GM12892 (cell line): ENCODE data around the gene ZFHX3.

Experiments
- DNase-seq: peaks from one replicate; pipeline ENCODE4 v3.0.0; 2011; ENCODE audit not compliant: insufficient read length
- FAIRE-seq: peaks from 2 replicates; lab custom pipeline; 2011; peaks lifted over from hg19 to GRCh38; lab: Jason Lieb, UNC
- POLR2A ChIP-seq: IDR thresholded peaks from 2 replicates; pipeline ENCODE4 v1.6.1; 2011; ENCODE audit warnings: low read depth, low read length, control low read depth
- POLR2AphosphoS5 ChIP-seq: IDR thresholded peaks from 2 replicates; pipeline ENCODE4 v1.6.1; 2011; ENCODE audit warnings: low read depth, low read length, control low read depth
- TAF1 ChIP-seq: IDR thresholded peaks from 2 replicates; pipeline ENCODE4 v1.6.1; 2011; ENCODE audit warnings: low read depth, mild to moderate bottlenecking, control low read depth, low read length, borderline replicate concordance

ZFHX3 gene

GRCh38 chr16:72878301-72879269 is 169.3 kb downstream of the ZFHX3 start:
- FAIRE-seq = no peak
- TF ChIP-seq TAF1 (no peak), POLR2AphosphoS5 (no peak), POLR2A (no peak)
- DNase-seq = no peak

GRCh38 chr16:72877374-72878028 is 170.4 kb downstream of the ZFHX3 start:
- no peak for DNase-seq

GRCh38 chr16:72876981-72877373 is 171.0 kb downstream of the ZFHX3 start:
- no peak for TF ChIP-seq POLR2AphosphoS5
- TF ChIP-seq TAF1 = no peak
- TF ChIP-seq POLR2A = no peak
- no peak for FAIRE-seq
- DNase-seq = no peak

More at GRCh38 chr16:72877374-72878028, 170.4 kb downstream of the ZFHX3 start:
- TF ChIP-seq POLR2A (no peak), POLR2AphosphoS5 (no peak), TAF1 (no peak)
- FAIRE-seq = no peak

- no peak for TF ChIP-seq TAF1
- no peak for TF ChIP-seq POLR2AphosphoS5
- no peak for TF ChIP-seq POLR2A
- FAIRE-seq (no peak), DNase-seq (no peak)
Observed at GRCh38 chr16:72876221-72876620, 171.7 kb downstream of the ZFHX3 start.

- TF ChIP-seq POLR2A = no peak
- TF ChIP-seq TAF1 = no peak
- TF ChIP-seq POLR2AphosphoS5 = no peak
- DNase-seq (no peak), FAIRE-seq (no peak)
Observed at GRCh38 chr16:72875291-72876031, 172.5 kb downstream of the ZFHX3 start.

- no peak for FAIRE-seq
- TF ChIP-seq TAF1 (no peak), POLR2AphosphoS5 (no peak), POLR2A (no peak)
Observed at GRCh38 chr16:72873853-72874252, 174.1 kb downstream of the ZFHX3 start.

GRCh38 chr16:72873044-72873443 is 174.9 kb downstream of the ZFHX3 start:
- TF ChIP-seq POLR2A = no peak
- TF ChIP-seq TAF1 = no peak
- no peak for TF ChIP-seq POLR2AphosphoS5
- no peak for FAIRE-seq
- no peak for DNase-seq

More at GRCh38 chr16:72873853-72874252, 174.1 kb downstream of the ZFHX3 start:
- no peak for DNase-seq

GRCh38 chr16:72865835-72866234 is 182.1 kb downstream of the ZFHX3 start:
- FAIRE-seq (no peak), DNase-seq (no peak)
- TF ChIP-seq POLR2A = no peak
- no peak for TF ChIP-seq POLR2AphosphoS5
- TF ChIP-seq TAF1 = no peak

- TF ChIP-seq POLR2A = no peak
- TF ChIP-seq TAF1 = no peak
- FAIRE-seq (no peak), DNase-seq (no peak)
Observed at GRCh38 chr16:72865258-72865657, 182.7 kb downstream of the ZFHX3 start.

- no peak for FAIRE-seq
- no peak for DNase-seq
- no peak for TF ChIP-seq POLR2A
- TF ChIP-seq TAF1 = no peak
- no peak for TF ChIP-seq POLR2AphosphoS5
Observed at GRCh38 chr16:72864130-72864833, 183.6 kb downstream of the ZFHX3 start.
